SU-DHL-6 (cell line): ENCODE measurements around the gene KCNK1.
"Not testable (repeated sequence)": the region's sequence is repeated elsewhere in the genome, so short reads cannot be mapped to it uniquely, and the experiment has no call there.

Source experiments
- H2AFZ ChIP-seq: fragments of 200-600 bp; sonication (generic); 2 replicates; pipeline ENCODE4 v1.6.1; 2014; ENCODE audit warnings: low read depth, mild to moderate bottlenecking, moderate library complexity, mixed read lengths, antibody characterized with exemption, low read length; ENCODE audit not compliant: severe bottlenecking
- H3F3A ChIP-seq: fragments of 200-600 bp; shearing (Covaris generic); 2 replicates; pipeline ENCODE4 v1.6.0; 2016; ENCODE audit warnings: antibody characterized with exemption, mild to moderate bottlenecking; ENCODE audit not compliant: insufficient read depth
- H3K27ac ChIP-seq: fragments of 200-600 bp; sonication (generic); 2 replicates; pipeline ENCODE4 v1.5.1; 2016; ENCODE audit warnings: low read depth, mild to moderate bottlenecking, low read length, moderate library complexity, mixed read lengths
- H3K27me3 ChIP-seq: fragments of 200-600 bp; sonication (generic), shearing (Covaris generic); 2 replicates; pipeline ENCODE4 v1.6.0; 2014; ENCODE audit warnings: mild to moderate bottlenecking, low read length
- H3K36me3 ChIP-seq: fragments of 200-600 bp; sonication (generic); 2 replicates; pipeline ENCODE4 v1.6.1; 2014; ENCODE audit warnings: mild to moderate bottlenecking, low read length, mixed read lengths
- H3K4me2 ChIP-seq: fragments of 300-600, 200-600 bp; shearing (Covaris generic), sonication (generic); 2 replicates; pipeline ENCODE4 v1.6.0; 2014; ENCODE audit warnings: low read length, low read depth, mild to moderate bottlenecking; ENCODE audit not compliant: poor library complexity, severe bottlenecking
- H3K4me3 ChIP-seq: fragments of 200-600 bp; sonication (generic); 2 replicates; pipeline ENCODE4 v1.5.1; 2014; ENCODE audit warnings: antibody characterized with exemption, low read length, mild to moderate bottlenecking, mixed read lengths; ENCODE audit not compliant: insufficient read depth, poor library complexity, severe bottlenecking
- H3K79me2 ChIP-seq: fragments of 200-600 bp; sonication (generic); 2 replicates; pipeline ENCODE4 v1.6.1; 2014; ENCODE audit warnings: mild to moderate bottlenecking, low read length, moderate library complexity; ENCODE audit not compliant: insufficient read depth
- H3K9ac ChIP-seq: fragments of 200-600 bp; sonication (generic); 2 replicates; pipeline ENCODE4 v1.7.0; 2014; ENCODE audit warnings: mild to moderate bottlenecking, low read length
- H3K9me2 ChIP-seq: fragments of 200-600 bp; sonication (generic); replicated peaks from 2 replicates; pipeline ENCODE4 v1.6.1; 2014; ENCODE audit warnings: low read length; ENCODE audit not compliant: insufficient read depth
- H3K9me3 ChIP-seq: fragments of 200-600 bp; sonication (generic); 2 replicates; pipeline ENCODE4 v1.6.1; 2014; ENCODE audit warnings: low read length, mixed read lengths; ENCODE audit not compliant: insufficient read depth
- H4K20me1 ChIP-seq: fragments of 200-600 bp; sonication (generic); 2 replicates; pipeline ENCODE4 v1.6.1; 2014; ENCODE audit warnings: low read depth, mild to moderate bottlenecking, antibody characterized with exemption, low read length, moderate library complexity, mixed read lengths
- CTCF ChIP-seq: fragments of 200-600 bp; sonication (generic); IDR thresholded peaks from one replicate; pipeline ENCODE4 v1.5.1; 2017; ENCODE audit warnings: antibody characterized with exemption, mild to moderate bottlenecking, low read length, moderate library complexity; ENCODE audit not compliant: insufficient read depth, poor library complexity, severe bottlenecking
- EZH2phosphoT487 ChIP-seq: fragments of 200-600 bp; sonication (generic), shearing (Covaris generic); conservative IDR thresholded peaks from 2 replicates; pipeline ENCODE4 v1.6.1; 2018; ENCODE audit warnings: mild to moderate bottlenecking, antibody characterized with exemption, low read length, moderate library complexity, mixed read lengths

KCNK1 gene

GRCh38 chr1:233681285-233681684 lies 67.4 kb downstream of the KCNK1 start:
- TF ChIP-seq EZH2phosphoT487: no peak
- no peak for TF ChIP-seq CTCF
- Histone ChIP-seq H3K27me3 (no peaks in the 10 kb centered on the region), H3K4me3 (no peak overlapping the region)

GRCh38 chr1:233686653-233687052 lies 72.7 kb downstream of the KCNK1 start:
- not testable (repeated sequence) for H3K27me3 ChIP-seq, H3K9ac ChIP-seq, H3K79me2 ChIP-seq, H3K9me3 ChIP-seq, H2AFZ ChIP-seq, H3F3A ChIP-seq, H3K27ac ChIP-seq, H4K20me1 ChIP-seq, H3K36me3 ChIP-seq, H3K4me2 ChIP-seq, H3K9me2 ChIP-seq, H3K4me3 ChIP-seq

More at GRCh38 chr1:233681285-233681684, 67.4 kb downstream of the KCNK1 start:
- H3K79me2 ChIP-seq: no peaks in the 10 kb centered on the region
- no peak overlapping the region for H2AFZ ChIP-seq
- no peaks in the 10 kb centered on the region for H3K36me3 ChIP-seq
- no peak overlapping the region for H3K27ac ChIP-seq
- no peaks in the 10 kb centered on the region for H3K9me3 ChIP-seq
- no peaks in the 10 kb centered on the region for H4K20me1 ChIP-seq
- no peaks in the 10 kb centered on the region for H3F3A ChIP-seq
- H3K4me2 ChIP-seq: no peak overlapping the region
- H3K9me2 ChIP-seq: no peaks in the 10 kb centered on the region
- no peak overlapping the region for H3K9ac ChIP-seq

- Histone ChIP-seq H3F3A (no peaks in the 10 kb centered on the region), H2AFZ (no peak overlapping the region), H3K27ac (no peak overlapping the region), H4K20me1 (no peaks in the 10 kb centered on the region), H3K36me3 (no peaks in the 10 kb centered on the region), H3K4me3 (no peak overlapping the region), H3K9me2 (no peaks in the 10 kb centered on the region), H3K79me2 (no peaks in the 10 kb centered on the region), H3K9ac (no peak overlapping the region), H3K4me2 (no peak overlapping the region), H3K9me3 (no peaks in the 10 kb centered on the region), H3K27me3 (no peaks in the 10 kb centered on the region)
- TF ChIP-seq CTCF: no peak
- TF ChIP-seq EZH2phosphoT487: no peak
Measured at GRCh38 chr1:233689017-233689747, 75.3 kb downstream of the KCNK1 start.

GRCh38 chr1:233689748-233690254 lies 75.9 kb downstream of the KCNK1 start:
- Histone ChIP-seq H3K27ac (no peak overlapping the region), H4K20me1 (no peaks in the 10 kb centered on the region), H3K27me3 (no peaks in the 10 kb centered on the region), H3K79me2 (no peaks in the 10 kb centered on the region), H3K9me3 (no peaks in the 10 kb centered on the region), H3F3A (no peaks in the 10 kb centered on the region), H3K4me2 (no peak overlapping the region), H3K36me3 (no peaks in the 10 kb centered on the region), H3K9ac (no peak overlapping the region), H2AFZ (no peak overlapping the region), H3K4me3 (no peak overlapping the region), H3K9me2 (no peaks in the 10 kb centered on the region)
- TF ChIP-seq CTCF (no peak), EZH2phosphoT487 (no peak)
